ENCODE data around the gene NNT.

DNA sequence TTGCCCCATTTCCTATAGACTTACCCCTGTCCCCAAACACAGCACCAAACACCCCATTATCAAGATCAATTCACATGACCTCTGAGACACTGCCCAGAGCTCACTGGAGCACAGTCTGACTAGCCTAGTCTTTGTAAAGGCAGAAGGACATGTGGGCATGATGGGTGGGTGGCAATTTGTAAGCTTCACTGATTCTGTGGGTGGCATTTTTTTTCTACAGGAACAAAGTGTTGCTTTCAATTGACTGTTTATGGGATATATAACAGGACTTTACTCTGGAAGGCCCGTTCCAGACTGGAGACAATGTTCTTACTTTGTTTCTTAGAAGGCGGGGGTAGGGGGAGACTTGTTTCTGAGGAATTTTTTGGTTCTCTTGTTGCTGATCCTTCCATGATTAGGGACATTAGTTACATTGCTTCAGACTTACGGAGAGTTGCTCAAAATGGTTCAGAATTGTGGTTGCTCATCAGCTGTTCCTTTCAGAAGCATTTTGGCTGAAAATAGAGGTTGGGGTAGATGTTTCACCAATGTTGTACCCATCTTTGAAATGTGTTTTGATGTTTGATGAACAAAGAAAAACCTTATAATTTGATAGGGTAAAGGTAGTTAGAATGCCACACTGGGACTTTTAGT lies 20.2 kb downstream of the NNT start:
- TF ChIP-seq, protein P1, sequence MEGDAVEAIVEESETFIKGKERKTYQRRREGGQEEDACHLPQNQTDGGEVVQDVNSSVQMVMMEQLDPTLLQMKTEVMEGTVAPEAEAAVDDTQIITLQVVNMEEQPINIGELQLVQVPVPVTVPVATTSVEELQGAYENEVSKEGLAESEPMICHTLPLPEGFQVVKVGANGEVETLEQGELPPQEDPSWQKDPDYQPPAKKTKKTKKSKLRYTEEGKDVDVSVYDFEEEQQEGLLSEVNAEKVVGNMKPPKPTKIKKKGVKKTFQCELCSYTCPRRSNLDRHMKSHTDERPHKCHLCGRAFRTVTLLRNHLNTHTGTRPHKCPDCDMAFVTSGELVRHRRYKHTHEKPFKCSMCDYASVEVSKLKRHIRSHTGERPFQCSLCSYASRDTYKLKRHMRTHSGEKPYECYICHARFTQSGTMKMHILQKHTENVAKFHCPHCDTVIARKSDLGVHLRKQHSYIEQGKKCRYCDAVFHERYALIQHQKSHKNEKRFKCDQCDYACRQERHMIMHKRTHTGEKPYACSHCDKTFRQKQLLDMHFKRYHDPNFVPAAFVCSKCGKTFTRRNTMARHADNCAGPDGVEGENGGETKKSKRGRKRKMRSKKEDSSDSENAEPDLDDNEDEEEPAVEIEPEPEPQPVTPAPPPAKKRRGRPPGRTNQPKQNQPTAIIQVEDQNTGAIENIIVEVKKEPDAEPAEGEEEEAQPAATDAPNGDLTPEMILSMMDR (IDR thresholded peaks at IDR 0.05): no peak
- TF ChIP-seq POLR2A (IDR thresholded peaks at IDR 0.05) (no peak), EP300 (IDR thresholded peaks at IDR 0.05) (no peak)
